Uterus (tissue), 2 donors: Measurements from ENCODE around the gene GLOD4.

Experiments used
- POLR2A ChIP-seq, 2 donors: fragments of 450-650 bp; IDR thresholded peaks; one replicate each; pipeline ENCODE4 v1.6.1; 2016; ENCODE audit warnings: antibody characterized with exemption in 2 of 2, mild to moderate bottlenecking in 1 of 2, moderate library complexity in 1 of 2
- TF ChIP-seq, protein P1 (sequence below), 4 experiments: fragments of 200-600 bp in 2 of 4; fragments of 450-650 bp in 2 of 4; sonication (generic) in 2 of 4; IDR thresholded peaks; one replicate each; pipeline ENCODE4 v1.5.1; 2016 to 2019; ENCODE audit warnings: antibody characterized with exemption in 4 of 4, mild to moderate bottlenecking in 2 of 4, moderate library complexity in 1 of 4

DNA sequence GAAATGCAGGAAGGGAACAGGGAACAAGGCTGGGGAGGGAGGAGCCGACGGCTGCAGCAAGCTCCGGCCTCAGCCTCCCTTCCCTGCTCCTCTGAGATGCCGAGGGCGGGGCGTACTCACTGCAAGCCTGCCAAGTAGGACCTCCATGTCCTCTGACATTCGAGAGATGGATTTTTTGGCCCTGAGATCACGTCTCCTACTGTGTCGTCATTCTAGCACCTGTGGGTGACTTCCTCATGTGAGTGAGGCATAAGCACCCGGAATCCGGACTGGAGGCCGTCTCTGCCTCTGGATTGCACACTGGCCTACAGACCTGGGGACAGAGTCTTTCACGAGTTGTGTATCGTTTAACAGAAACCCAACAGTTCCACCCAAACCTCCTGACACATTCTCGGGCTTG, 14.5 kb upstream of the GLOD4 start:
- TF ChIP-seq, protein P1, sequence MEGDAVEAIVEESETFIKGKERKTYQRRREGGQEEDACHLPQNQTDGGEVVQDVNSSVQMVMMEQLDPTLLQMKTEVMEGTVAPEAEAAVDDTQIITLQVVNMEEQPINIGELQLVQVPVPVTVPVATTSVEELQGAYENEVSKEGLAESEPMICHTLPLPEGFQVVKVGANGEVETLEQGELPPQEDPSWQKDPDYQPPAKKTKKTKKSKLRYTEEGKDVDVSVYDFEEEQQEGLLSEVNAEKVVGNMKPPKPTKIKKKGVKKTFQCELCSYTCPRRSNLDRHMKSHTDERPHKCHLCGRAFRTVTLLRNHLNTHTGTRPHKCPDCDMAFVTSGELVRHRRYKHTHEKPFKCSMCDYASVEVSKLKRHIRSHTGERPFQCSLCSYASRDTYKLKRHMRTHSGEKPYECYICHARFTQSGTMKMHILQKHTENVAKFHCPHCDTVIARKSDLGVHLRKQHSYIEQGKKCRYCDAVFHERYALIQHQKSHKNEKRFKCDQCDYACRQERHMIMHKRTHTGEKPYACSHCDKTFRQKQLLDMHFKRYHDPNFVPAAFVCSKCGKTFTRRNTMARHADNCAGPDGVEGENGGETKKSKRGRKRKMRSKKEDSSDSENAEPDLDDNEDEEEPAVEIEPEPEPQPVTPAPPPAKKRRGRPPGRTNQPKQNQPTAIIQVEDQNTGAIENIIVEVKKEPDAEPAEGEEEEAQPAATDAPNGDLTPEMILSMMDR (IDR thresholded peaks at IDR 0.05) = no peak
- TF ChIP-seq POLR2A (IDR thresholded peaks at IDR 0.05) = no peak
